PFSK-1 (cell line): Measurements from ENCODE around the gene C2orf80.

Source experiments
- POLR2AphosphoS5 ChIP-seq: IDR thresholded peaks from 2 replicates; pipeline ENCODE4 v1.6.1; 2012; ENCODE audit warnings: low read depth, mild to moderate bottlenecking, control low read depth, low read length, moderate library complexity
- SIN3A ChIP-seq: IDR thresholded peaks from 2 replicates; pipeline ENCODE4 v1.6.1; 2012; ENCODE audit warnings: mild to moderate bottlenecking, low read length, moderate library complexity, borderline replicate concordance; ENCODE audit not compliant: insufficient read depth
- TF ChIP-seq, protein P1 (sequence below), 2 experiments: IDR thresholded peaks; 2 replicates each; pipeline versions ENCODE4 v1.6.1 to v1.8.0; 2011 to 2012; ENCODE audit warnings: low read depth in 2 of 2, low read length in 2 of 2, control low read depth in 1 of 2, inconsistent platforms in 1 of 2, mild to moderate bottlenecking in 1 of 2, moderate library complexity in 1 of 2; ENCODE audit not compliant: insufficient read depth in 1 of 2

DNA sequence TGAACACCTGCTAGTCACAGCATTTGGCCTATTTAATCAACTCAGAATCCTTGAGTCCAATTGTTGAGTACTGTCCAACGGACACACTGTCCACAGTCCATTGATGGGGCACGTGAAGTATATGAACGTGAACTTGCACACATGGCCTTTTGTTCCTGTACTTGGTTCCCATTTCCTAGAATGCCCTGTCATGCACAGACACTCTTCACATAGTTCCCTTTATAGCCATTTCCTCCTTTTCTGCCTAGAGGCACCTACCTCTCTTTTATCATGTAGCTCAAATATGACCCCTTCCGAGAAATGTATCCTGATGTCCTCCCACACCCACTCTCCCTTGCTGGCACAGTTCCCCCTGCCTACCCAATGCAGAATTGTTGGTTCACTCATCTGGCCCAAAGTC is 17.7 kb downstream of the C2orf80 start:
- TF ChIP-seq SIN3A (no peak), POLR2AphosphoS5 (no peak)
- TF ChIP-seq, protein P1, sequence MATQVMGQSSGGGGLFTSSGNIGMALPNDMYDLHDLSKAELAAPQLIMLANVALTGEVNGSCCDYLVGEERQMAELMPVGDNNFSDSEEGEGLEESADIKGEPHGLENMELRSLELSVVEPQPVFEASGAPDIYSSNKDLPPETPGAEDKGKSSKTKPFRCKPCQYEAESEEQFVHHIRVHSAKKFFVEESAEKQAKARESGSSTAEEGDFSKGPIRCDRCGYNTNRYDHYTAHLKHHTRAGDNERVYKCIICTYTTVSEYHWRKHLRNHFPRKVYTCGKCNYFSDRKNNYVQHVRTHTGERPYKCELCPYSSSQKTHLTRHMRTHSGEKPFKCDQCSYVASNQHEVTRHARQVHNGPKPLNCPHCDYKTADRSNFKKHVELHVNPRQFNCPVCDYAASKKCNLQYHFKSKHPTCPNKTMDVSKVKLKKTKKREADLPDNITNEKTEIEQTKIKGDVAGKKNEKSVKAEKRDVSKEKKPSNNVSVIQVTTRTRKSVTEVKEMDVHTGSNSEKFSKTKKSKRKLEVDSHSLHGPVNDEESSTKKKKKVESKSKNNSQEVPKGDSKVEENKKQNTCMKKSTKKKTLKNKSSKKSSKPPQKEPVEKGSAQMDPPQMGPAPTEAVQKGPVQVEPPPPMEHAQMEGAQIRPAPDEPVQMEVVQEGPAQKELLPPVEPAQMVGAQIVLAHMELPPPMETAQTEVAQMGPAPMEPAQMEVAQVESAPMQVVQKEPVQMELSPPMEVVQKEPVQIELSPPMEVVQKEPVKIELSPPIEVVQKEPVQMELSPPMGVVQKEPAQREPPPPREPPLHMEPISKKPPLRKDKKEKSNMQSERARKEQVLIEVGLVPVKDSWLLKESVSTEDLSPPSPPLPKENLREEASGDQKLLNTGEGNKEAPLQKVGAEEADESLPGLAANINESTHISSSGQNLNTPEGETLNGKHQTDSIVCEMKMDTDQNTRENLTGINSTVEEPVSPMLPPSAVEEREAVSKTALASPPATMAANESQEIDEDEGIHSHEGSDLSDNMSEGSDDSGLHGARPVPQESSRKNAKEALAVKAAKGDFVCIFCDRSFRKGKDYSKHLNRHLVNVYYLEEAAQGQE (IDR thresholded peaks at IDR 0.05; ENCODE audit: insufficient read depth in 1 of 2, low read depth in 2 of 2, low read length in 2 of 2): no peak
